ENCODE data around the gene POFUT2.

GRCh38 chr21:45276596-45276995 lies 11.1 kb downstream of the POFUT2 start:
- TF ChIP-seq CTCF (IDR thresholded peaks at IDR 0.05; ENCODE audit: insufficient read depth, low read length): no peak
- TF ChIP-seq POLR2AphosphoS5 (IDR thresholded peaks at IDR 0.05; ENCODE audit: low read depth): no peak
- no peak for TF ChIP-seq GABPA (IDR thresholded peaks at IDR 0.05; ENCODE audit: low read depth)
- TF ChIP-seq REST (IDR thresholded peaks at IDR 0.05; ENCODE audit: insufficient replicate concordance, low read depth): no peak
- TF ChIP-seq SPI1 (IDR thresholded peaks at IDR 0.05; ENCODE audit: borderline replicate concordance, low read depth): no peak
